Measurements from ENCODE around the gene S100A9. TPM values are rescaled to one million over a fixed set of nuclear protein-coding genes. Genes with fewer than 3 reads are reported as not detected.

S100A9 gene
- total RNA-seq, 1 experiment from 2014 or later = 0.59 TPM

DNA sequence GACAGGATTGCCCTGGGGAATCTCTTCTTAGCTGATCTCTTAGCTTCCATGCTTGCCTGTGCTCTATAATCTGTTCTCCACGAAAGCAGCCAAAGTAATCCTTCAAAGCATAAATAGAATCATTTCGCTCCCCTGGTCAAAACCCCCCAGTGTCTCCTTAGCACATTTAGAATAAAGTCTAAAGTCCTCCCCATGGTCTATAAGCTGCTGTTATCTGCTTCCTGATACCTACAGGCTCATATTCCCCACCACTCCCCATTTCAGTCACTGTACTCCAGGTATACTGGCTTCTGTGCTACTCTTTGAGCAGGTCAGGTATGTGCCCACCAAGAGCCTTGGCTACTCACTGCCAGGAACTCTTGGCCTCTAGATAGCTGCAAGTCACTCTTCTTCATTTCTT lies 14.9 kb downstream of the S100A9 start:
- BruUV-seq (replicated peaks) = no TSS peak
- Histone ChIP-seq H3K4me2 (ENCODE audit: low read length) (no peak overlapping the region), H3K79me2 (ENCODE audit: insufficient read depth, low read length) (no peaks in the 10 kb centered on the region), H3K9me3 (ENCODE audit: control insufficient read depth in 1 of 2, insufficient read depth in 1 of 2, low read depth in 1 of 2, low read length in 2 of 2) (no peaks in the 10 kb centered on the region), H3K27me3 (ENCODE audit: insufficient read depth, low read length) (peaks cover 30% of the 10 kb centered on the region), H2AFZ (ENCODE audit: low read depth, low read length, poor library complexity, severe bottlenecking) (no peak overlapping the region), H4K20me1 (ENCODE audit: insufficient read depth) (no peaks in the 10 kb centered on the region), H3K27ac (ENCODE audit: low read depth, low read length) (no peak overlapping the region), H3K9me2 (ENCODE audit: insufficient read depth) (no peaks in the 10 kb centered on the region), H3K36me3 (ENCODE audit: control insufficient read depth in 1 of 2, insufficient read depth in 2 of 2, low read length in 2 of 2) (no peaks in the 10 kb centered on the region), H3K4me1 (ENCODE audit: control insufficient read depth in 1 of 2, insufficient read depth in 2 of 2, low read length in 2 of 2) (no peaks in the 10 kb centered on the region), H3K4me3 (replicated peaks in 1 of 2; ENCODE audit: low read depth in 1 of 2, low read length in 2 of 2) (no peak overlapping the region), H3K9ac (ENCODE audit: low read length) (no peak overlapping the region)
- no peak for DNase-seq (ENCODE audit: low read depth, low spot score)
- ChIA-PET CTCF (no interaction called here), RAD21 (ENCODE audit: low non-redundant PET in 1 of 2, low total read pairs in 2 of 2, uncharacterized antibody in 2 of 2, unreplicated experiment in 2 of 2) (no interaction called here), POLR2A (no interaction called here)
- no peak for ATAC-seq
- intact Hi-C loops (cut with micrococcal nuclease) = no loop called here
- TF ChIP-seq EGR1 (IDR thresholded peaks at IDR 0.05; ENCODE audit: low read depth) (no peak), CBX3 (IDR thresholded peaks at IDR 0.05; ENCODE audit: low read depth) (no peak), FOSL1 (IDR thresholded peaks at IDR 0.05; ENCODE audit: low read depth) (no peak), EZH2phosphoT487 (IDR thresholded peaks at IDR 0.05; ENCODE audit: borderline replicate concordance) (no peak)

DNA sequence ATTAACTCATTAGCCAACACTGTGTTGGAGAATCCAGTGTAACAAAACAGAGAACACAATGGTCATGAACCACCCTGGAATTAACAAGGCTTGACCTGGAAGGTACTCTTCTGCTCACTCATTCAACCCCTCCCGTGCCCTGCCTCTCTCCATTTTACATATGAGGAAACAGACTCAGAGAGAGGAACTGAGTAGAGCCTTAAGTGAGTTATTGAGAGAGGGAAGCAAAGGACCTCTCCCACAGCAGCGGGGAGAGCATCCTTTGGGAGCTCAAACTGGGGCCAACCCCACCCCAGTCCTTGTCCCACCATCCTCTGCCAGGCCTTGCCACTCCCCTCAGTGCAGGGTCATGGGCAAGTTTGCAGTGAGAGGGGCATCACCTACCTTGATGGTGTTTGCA lies 16.4 kb downstream of the S100A9 start:
- H3K27me3 ChIP-seq (ENCODE audit: insufficient read depth, low read length) = peaks cover 44% of the 10 kb centered on the region
- POLR2A ChIA-PET = no interaction called here
- intact Hi-C loops (cut with micrococcal nuclease) = no loop called here

DNA sequence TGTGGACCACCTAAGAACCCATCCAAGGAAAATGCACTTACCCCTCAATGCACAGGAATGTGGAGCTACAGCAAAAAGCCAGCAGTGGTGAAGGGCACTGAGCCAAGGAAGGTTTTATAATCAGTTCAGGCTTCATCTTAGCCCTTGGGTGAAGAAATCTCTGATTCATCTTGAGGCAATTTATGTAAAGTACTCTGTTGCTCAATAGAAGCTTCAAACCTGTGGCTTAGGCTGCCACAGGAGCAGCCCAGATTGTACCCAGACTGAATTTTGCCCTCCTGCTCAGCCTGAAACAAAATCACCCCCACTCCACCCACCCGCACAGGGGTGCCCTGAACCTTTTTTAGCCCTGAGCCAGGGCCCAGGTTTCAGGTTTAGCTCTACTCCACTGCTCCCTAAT lies 17.9 kb downstream of the S100A9 start, which contains the start of gene S100A12:
Gene S100A12, minus strand, starts transcription at position 111 of the 400 bp plus-strand sequence. CDS start 1,029 bp downstream, outside the sequence.
- DNase-seq (ENCODE audit: low read depth, low spot score) (no peak), ATAC-seq (no peak)
- no peaks in the 10 kb centered on the region for H4K20me1 ChIP-seq (ENCODE audit: insufficient read depth)
- no peak within 1 kb of the TSS for H3K4me2 ChIP-seq (ENCODE audit: low read length)
- H3K27me3 ChIP-seq (ENCODE audit: insufficient read depth, low read length) = peaks cover 45% of the 10 kb centered on the region
- intact Hi-C loops (cut with micrococcal nuclease) = no loop called here
- H3K9me2 ChIP-seq (ENCODE audit: insufficient read depth) = no peaks in the 10 kb centered on the region
- H3K4me1 ChIP-seq (ENCODE audit: control insufficient read depth in 1 of 2, insufficient read depth in 2 of 2, low read length in 2 of 2) = no peaks in the 10 kb centered on the region
- ChIA-PET CTCF (no interaction called here), POLR2A (no interaction called here), RAD21 (ENCODE audit: low non-redundant PET in 1 of 2, low total read pairs in 2 of 2, uncharacterized antibody in 2 of 2, unreplicated experiment in 2 of 2) (no interaction called here)
- H3K36me3 ChIP-seq (ENCODE audit: control insufficient read depth in 1 of 2, insufficient read depth in 2 of 2, low read length in 2 of 2) = no peaks in the 10 kb centered on the region
- no peaks in the 10 kb centered on the region for H3K79me2 ChIP-seq (ENCODE audit: insufficient read depth, low read length)
- no peak within 1 kb of the TSS for H3K4me3 ChIP-seq (replicated peaks in 1 of 2; ENCODE audit: low read depth in 1 of 2, low read length in 2 of 2)
- no peak within 1 kb of the TSS for H2AFZ ChIP-seq (ENCODE audit: low read depth, low read length, poor library complexity, severe bottlenecking)
- no peak within 1 kb of the TSS for H3K9ac ChIP-seq (ENCODE audit: low read length)
- no peak within 1 kb of the TSS for H3K27ac ChIP-seq (ENCODE audit: low read depth, low read length)
- H3K9me3 ChIP-seq (ENCODE audit: control insufficient read depth in 1 of 2, insufficient read depth in 1 of 2, low read depth in 1 of 2, low read length in 2 of 2) = no peaks in the 10 kb centered on the region
- BruUV-seq (replicated peaks) = no TSS peak
- TF ChIP-seq FOSL1 (IDR thresholded peaks at IDR 0.05; ENCODE audit: low read depth) (no peak), SP1 (IDR thresholded peaks at IDR 0.05; ENCODE audit: low read depth) (no peak), POLR2AphosphoS5 (IDR thresholded peaks at IDR 0.05; ENCODE audit: low read depth, low read length) (no peak), POLR2A (IDR thresholded peaks at IDR 0.05; ENCODE audit: borderline replicate concordance, extremely low read depth, insufficient read depth, insufficient read length) (no peak)
- TF ChIP-seq, protein P1, sequence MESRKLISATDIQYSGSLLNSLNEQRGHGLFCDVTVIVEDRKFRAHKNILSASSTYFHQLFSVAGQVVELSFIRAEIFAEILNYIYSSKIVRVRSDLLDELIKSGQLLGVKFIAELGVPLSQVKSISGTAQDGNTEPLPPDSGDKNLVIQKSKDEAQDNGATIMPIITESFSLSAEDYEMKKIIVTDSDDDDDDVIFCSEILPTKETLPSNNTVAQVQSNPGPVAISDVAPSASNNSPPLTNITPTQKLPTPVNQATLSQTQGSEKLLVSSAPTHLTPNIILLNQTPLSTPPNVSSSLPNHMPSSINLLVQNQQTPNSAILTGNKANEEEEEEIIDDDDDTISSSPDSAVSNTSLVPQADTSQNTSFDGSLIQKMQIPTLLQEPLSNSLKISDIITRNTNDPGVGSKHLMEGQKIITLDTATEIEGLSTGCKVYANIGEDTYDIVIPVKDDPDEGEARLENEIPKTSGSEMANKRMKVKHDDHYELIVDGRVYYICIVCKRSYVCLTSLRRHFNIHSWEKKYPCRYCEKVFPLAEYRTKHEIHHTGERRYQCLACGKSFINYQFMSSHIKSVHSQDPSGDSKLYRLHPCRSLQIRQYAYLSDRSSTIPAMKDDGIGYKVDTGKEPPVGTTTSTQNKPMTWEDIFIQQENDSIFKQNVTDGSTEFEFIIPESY (IDR thresholded peaks at IDR 0.05; ENCODE audit: extremely low read depth, insufficient replicate concordance, low read length) = no peak
- TF ChIP-seq, protein P2, sequence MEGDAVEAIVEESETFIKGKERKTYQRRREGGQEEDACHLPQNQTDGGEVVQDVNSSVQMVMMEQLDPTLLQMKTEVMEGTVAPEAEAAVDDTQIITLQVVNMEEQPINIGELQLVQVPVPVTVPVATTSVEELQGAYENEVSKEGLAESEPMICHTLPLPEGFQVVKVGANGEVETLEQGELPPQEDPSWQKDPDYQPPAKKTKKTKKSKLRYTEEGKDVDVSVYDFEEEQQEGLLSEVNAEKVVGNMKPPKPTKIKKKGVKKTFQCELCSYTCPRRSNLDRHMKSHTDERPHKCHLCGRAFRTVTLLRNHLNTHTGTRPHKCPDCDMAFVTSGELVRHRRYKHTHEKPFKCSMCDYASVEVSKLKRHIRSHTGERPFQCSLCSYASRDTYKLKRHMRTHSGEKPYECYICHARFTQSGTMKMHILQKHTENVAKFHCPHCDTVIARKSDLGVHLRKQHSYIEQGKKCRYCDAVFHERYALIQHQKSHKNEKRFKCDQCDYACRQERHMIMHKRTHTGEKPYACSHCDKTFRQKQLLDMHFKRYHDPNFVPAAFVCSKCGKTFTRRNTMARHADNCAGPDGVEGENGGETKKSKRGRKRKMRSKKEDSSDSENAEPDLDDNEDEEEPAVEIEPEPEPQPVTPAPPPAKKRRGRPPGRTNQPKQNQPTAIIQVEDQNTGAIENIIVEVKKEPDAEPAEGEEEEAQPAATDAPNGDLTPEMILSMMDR (IDR thresholded peaks at IDR 0.05 in 2 of 3, conservative IDR thresholded peaks at IDR 0.05 in 1 of 3; ENCODE audit: borderline replicate concordance in 1 of 3, insufficient read depth in 1 of 3, low read depth in 2 of 3, low read length in 2 of 3) = no peak
- TF ChIP-seq, protein P3, sequence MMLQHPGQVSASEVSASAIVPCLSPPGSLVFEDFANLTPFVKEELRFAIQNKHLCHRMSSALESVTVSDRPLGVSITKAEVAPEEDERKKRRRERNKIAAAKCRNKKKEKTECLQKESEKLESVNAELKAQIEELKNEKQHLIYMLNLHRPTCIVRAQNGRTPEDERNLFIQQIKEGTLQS (IDR thresholded peaks at IDR 0.05) = no peak

More for the DNA sequence above, 16.4 kb downstream of the S100A9 start:
- DNase-seq (ENCODE audit: low read depth, low spot score) (no peak), ATAC-seq (no peak)
- H3K4me2 ChIP-seq (ENCODE audit: low read length) = no peak overlapping the region
- no peak overlapping the region for H2AFZ ChIP-seq (ENCODE audit: low read depth, low read length, poor library complexity, severe bottlenecking)
- no peaks in the 10 kb centered on the region for H3K9me3 ChIP-seq (ENCODE audit: control insufficient read depth in 1 of 2, insufficient read depth in 1 of 2, low read depth in 1 of 2, low read length in 2 of 2)
- H3K27ac ChIP-seq (ENCODE audit: low read depth, low read length) = no peak overlapping the region
- H3K9me2 ChIP-seq (ENCODE audit: insufficient read depth) = no peaks in the 10 kb centered on the region
- RAD21 ChIA-PET (ENCODE audit: low non-redundant PET in 1 of 2, low total read pairs in 2 of 2, uncharacterized antibody in 2 of 2, unreplicated experiment in 2 of 2) = no interaction called here
- no peak overlapping the region for H3K4me3 ChIP-seq (replicated peaks in 1 of 2; ENCODE audit: low read depth in 1 of 2, low read length in 2 of 2)
- no peak for TF ChIP-seq ZFX (IDR thresholded peaks at IDR 0.05)
- no peak for TF ChIP-seq CBX3 (IDR thresholded peaks at IDR 0.05; ENCODE audit: low read depth)
- no peaks in the 10 kb centered on the region for H3K79me2 ChIP-seq (ENCODE audit: insufficient read depth, low read length)
- no peak overlapping the region for H3K9ac ChIP-seq (ENCODE audit: low read length)
- H3K36me3 ChIP-seq (ENCODE audit: control insufficient read depth in 1 of 2, insufficient read depth in 2 of 2, low read length in 2 of 2) = no peaks in the 10 kb centered on the region
- CTCF ChIA-PET = no interaction called here
- no TSS peak for BruUV-seq (replicated peaks)
- H4K20me1 ChIP-seq (ENCODE audit: insufficient read depth) = no peaks in the 10 kb centered on the region
- no peaks in the 10 kb centered on the region for H3K4me1 ChIP-seq (ENCODE audit: control insufficient read depth in 1 of 2, insufficient read depth in 2 of 2, low read length in 2 of 2)
